ENCODE measurements around the gene NPTN. TPM values are rescaled to one million over a fixed set of nuclear protein-coding genes. Genes with fewer than 3 reads are reported as not detected.
A peak's percentile ranks its signal among the peaks of the same experiment; 100 is the strongest.
"Not testable (repeated sequence)": the region's sequence is repeated elsewhere in the genome, so short reads cannot be mapped to it uniquely, and the experiment has no call there.

NPTN gene
- total RNA-seq, 2 donors from 2014 or later = 31.6 to 51.0 TPM

DNA sequence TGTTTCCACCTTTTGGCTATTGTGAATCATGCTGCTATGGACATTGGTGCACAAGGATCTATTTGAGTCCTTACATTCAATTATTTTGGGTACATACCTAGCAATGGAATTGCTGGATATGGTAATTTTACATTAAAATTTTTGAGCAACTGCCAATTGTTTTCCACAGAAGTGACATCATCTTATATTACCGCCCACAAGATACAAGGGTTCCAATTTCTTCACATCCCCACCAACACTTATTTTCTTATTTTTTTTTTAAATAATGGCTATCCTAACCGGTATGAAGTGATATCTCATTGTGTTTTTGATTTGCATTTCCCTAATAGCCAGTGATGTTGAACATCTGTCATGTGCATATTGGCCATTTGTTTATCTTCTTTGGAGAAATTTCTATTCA, 22.5 kb upstream of the NPTN start:
- ATAC-seq (replicated peaks in 1 of 2) = no peak
- Mint-ChIP-seq H3K27me3 (ENCODE audit: low read depth) (peaks cover 29% of the 10 kb centered on the region), H3K4me1 (ENCODE audit: low read depth) (peaks cover 12% of the 10 kb centered on the region), H3K36me3 (ENCODE audit: insufficient read depth in 2 of 2) (peaks cover 0 to 2% of the 10 kb centered on the region in 2 donors), H3K4me3 (no peak overlapping the region), H3K9me3 (peaks cover 0 to 1% of the 10 kb centered on the region in 2 donors), H3K27ac (no peak overlapping the region)
- DNase-seq = no peak

DNA sequence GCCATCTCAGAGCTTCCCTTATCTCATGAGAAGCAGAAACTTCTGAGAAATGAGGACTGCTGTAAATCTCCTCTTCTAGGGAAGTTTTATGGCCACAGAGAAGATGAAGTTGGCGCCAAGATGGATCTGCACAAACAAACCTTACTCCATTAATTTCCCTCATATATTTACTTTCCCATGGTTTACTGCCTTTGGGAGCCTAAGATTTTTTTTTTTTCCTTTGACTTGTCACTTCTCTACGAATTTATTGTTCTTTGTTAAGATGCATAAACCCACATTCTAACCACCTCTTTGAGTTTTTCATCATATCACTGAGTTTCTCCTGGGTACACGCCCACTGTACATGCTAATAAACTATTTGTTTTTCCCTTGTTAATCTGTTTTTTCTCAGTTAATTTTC, 21.5 kb upstream of the NPTN start:
- Mint-ChIP-seq H3K9me3 (peaks cover 1 to 2% of the 10 kb centered on the region in 2 donors), H3K27me3 (ENCODE audit: low read depth) (peaks cover 18% of the 10 kb centered on the region), H3K36me3 (ENCODE audit: insufficient read depth in 2 of 2) (peaks cover 0 to 2% of the 10 kb centered on the region in 2 donors), H3K4me1 (ENCODE audit: low read depth) (peaks cover 21% of the 10 kb centered on the region), H3K4me3 (no peak overlapping the region), H3K27ac (no peak overlapping the region)
- ATAC-seq (replicated peaks in 1 of 2) (no peak), DNase-seq (no peak)

DNA sequence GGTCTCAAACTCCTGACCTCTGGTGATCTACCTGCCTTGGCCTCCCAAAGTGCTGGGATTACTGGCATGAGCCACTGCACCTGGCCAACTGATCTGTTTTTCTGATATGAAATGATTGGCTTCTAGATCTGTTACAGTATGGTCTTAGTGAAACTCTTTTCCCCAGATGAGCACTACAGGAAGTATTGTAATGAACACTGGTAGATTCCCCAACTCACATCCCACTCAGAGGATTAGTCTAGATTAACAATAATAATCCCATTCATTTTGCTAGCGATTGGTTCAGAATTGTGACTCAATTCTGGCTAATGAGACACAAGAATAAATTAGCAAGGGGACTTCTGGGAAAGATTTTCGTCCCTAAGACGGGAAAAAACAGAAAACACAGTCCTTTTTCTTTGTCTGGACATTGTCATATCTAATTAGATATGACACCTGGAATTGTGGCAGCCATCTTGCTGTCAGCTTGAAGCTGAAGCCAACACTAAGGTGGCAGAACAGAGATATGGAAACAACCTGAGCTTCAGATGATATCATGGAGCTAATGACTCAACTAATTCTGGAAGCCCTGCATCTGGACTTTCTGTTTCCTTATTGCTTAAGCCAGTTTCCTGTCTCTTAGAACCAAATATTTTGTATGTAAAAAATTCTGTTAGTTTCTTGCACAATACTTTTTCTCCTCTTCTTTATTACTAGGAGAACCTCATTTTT, 17.4 kb upstream of the NPTN start:
- Mint-ChIP-seq H3K4me1 (ENCODE audit: low read depth) (peaks cover 25% of the 10 kb centered on the region), H3K27ac (peak overlapping the region; percentile 75), H3K4me3 (peak overlapping the region; percentile 20 to 28), H3K9me3 (peaks cover 1 to 2% of the 10 kb centered on the region in 2 donors), H3K27me3 (ENCODE audit: low read depth) (peaks cover 13% of the 10 kb centered on the region), H3K36me3 (ENCODE audit: insufficient read depth in 2 of 2) (peaks cover 0 to 2% of the 10 kb centered on the region in 2 donors)
- DNase-seq (no peak), ATAC-seq (replicated peaks in 1 of 2) (peak; percentile 70 to 91)

DNA sequence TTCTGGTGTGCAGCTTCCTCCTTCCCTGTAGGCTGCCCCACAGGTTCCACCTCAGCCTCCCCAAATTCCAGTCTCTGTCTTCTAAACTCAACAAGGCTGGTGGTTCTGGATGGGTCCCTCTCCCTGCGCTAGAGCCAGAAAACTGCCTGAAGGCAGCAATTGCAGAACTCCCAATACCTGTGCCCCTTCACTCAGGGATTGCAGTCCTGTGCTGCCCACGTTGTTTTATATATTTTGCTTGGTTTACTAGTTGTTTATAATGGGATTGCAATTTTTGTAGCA, 14.8 kb upstream of the NPTN start:
- ATAC-seq (replicated peaks in 1 of 2) (no peak), DNase-seq (no peak)
- Mint-ChIP-seq H3K9me3 (peaks cover 1 to 2% of the 10 kb centered on the region in 2 donors), H3K4me3 (no peak overlapping the region), H3K27ac (no peak overlapping the region), H3K27me3 (ENCODE audit: low read depth) (peaks cover 13% of the 10 kb centered on the region), H3K36me3 (ENCODE audit: insufficient read depth in 2 of 2) (peaks cover 0 to 2% of the 10 kb centered on the region in 2 donors), H3K4me1 (ENCODE audit: low read depth) (peaks cover 25% of the 10 kb centered on the region)

DNA sequence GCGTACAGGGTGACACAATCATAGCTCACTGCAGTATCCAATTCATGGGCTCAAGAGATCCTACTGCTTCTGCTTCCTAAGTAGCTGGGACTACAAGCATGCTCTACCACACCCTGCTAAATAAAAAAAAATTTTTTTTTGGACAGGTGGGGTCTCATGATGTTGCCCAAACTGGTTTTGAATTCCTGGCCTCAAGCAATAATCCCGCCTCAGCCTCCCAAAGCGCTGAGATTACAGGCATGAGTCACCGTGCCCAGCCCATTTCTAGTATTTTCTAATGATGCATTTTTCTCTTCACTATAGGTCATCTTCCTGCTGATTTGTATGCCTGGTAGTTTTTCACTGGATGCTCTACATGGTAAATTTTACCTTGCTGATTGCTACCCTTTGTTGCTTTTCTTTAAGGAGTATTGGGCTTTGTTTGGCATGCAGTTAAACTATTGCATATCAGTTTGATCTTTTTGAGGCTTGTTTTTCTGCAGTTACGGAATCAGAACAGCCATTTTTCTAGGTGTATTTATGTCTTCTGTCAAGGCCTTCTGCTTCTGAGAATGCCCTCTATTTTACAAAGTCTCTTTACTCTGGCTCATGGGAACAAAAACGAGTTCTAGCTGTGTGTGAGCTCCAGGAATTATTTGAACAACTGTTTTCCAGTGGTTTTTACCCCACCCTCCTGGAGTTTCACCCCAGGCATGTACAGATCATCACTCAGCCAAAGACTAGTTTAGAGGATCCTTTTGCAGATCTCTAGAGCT, 14.2 kb upstream of the NPTN start:
- H3K27me3 Mint-ChIP-seq (ENCODE audit: low read depth) = peaks cover 13% of the 10 kb centered on the region
- DNase-seq (no peak), ATAC-seq (replicated peaks in 1 of 2) (no peak)
- no peak overlapping the region for H3K4me3 Mint-ChIP-seq
- peaks cover 0 to 2% of the 10 kb centered on the region in 2 donors for H3K36me3 Mint-ChIP-seq (ENCODE audit: insufficient read depth in 2 of 2)
- H3K27ac Mint-ChIP-seq = no peak overlapping the region
- peaks cover 1 to 2% of the 10 kb centered on the region in 2 donors for H3K9me3 Mint-ChIP-seq
- peaks cover 25% of the 10 kb centered on the region for H3K4me1 Mint-ChIP-seq (ENCODE audit: low read depth)

DNA sequence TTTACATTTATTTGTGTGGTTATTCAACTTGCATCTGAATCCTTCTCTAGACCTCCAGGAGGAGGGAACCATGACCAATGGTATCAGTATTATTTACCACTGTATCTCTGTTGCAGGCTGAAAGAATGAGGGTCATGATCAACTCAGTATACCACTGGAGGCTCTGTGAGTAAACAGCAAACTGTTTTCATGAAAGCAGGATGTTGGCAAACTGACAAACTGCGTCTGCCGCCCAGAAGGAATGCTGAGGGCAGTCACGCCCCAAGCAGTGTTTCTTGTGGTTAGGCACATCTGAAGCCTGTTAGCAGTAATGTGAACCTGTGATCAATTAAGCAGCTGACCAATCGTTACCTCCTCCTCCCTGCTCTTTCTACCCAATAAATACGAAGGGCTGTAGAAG, 6.3 kb upstream of the NPTN start:
- H3K4me1 Mint-ChIP-seq (ENCODE audit: low read depth) = peaks cover 10% of the 10 kb centered on the region
- ATAC-seq (replicated peaks in 1 of 2); DNase-seq; H3K9me3 Mint-ChIP-seq; H3K27ac Mint-ChIP-seq; H3K4me3 Mint-ChIP-seq; H3K36me3 Mint-ChIP-seq (ENCODE audit: insufficient read depth in 2 of 2): not testable (repeated sequence)
- peaks cover 46% of the 10 kb centered on the region for H3K27me3 Mint-ChIP-seq (ENCODE audit: low read depth)

DNA sequence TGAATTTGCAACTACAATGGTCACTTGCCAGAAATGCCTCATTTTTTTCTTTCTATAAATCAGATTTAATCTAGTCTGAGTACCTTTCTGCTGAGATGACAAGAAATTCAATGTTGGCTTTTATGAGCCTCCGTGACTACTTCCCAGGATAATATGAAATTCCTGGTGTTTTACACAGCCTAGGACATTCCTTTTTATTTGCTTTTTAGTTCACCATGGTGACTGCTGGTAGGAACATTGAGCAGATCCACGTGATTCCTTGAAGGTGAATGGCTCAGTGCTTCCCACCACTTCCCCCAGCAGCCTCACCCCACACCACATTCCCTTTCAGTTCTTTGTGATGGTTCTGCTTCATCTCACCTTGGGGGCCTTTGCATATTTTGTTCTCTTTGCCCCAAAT, 4.3 kb upstream of the NPTN start:
- peaks cover 0 to 3% of the 10 kb centered on the region in 2 donors for H3K36me3 Mint-ChIP-seq (ENCODE audit: insufficient read depth in 2 of 2)
- peaks cover 46% of the 10 kb centered on the region for H3K27me3 Mint-ChIP-seq (ENCODE audit: low read depth)
- no peak overlapping the region for H3K27ac Mint-ChIP-seq
- no peak for ATAC-seq (replicated peaks in 1 of 2)
- no peaks in the 10 kb centered on the region for H3K9me3 Mint-ChIP-seq
- peaks cover 18% of the 10 kb centered on the region for H3K4me1 Mint-ChIP-seq (ENCODE audit: low read depth)
- DNase-seq = no peak
- H3K4me3 Mint-ChIP-seq = no peak overlapping the region

DNA sequence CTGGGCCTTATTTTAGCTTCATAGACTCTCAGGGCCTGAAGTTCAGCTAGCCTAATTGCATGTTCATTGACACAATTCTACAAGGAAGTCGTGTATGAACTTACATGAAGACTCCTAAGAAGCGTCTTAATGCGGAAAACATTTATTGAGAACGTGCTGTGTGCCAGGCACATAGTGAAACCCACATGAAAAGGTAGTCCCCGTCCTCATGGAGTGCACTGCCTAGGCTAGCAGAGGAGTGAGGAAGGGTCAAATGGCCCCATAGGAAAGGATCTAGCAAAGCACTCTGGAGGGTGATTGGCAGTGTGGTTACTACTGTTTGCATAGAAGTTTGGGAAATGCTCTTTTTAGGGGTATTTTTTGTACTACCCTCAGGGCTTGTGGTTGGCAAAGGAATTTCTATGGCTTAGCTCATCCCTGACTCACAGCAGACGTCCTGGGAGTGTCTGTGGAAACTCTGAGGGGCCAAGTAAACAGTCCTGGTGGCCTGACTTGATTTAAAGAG, 854 bp upstream of the NPTN start:
- peaks cover 27% of the 10 kb centered on the region for H3K27me3 Mint-ChIP-seq (ENCODE audit: low read depth)
- peak overlapping the region; percentile 60 for H3K27ac Mint-ChIP-seq
- H3K9me3 Mint-ChIP-seq = no peaks in the 10 kb centered on the region
- no peak for DNase-seq
- peaks cover 0 to 2% of the 10 kb centered on the region in 2 donors for H3K36me3 Mint-ChIP-seq (ENCODE audit: insufficient read depth in 2 of 2)
- ATAC-seq (replicated peaks in 1 of 2) = no peak
- H3K4me1 Mint-ChIP-seq (ENCODE audit: low read depth) = peaks cover 53% of the 10 kb centered on the region
- peak overlapping the region; percentile 88 to 91 for H3K4me3 Mint-ChIP-seq

DNA sequence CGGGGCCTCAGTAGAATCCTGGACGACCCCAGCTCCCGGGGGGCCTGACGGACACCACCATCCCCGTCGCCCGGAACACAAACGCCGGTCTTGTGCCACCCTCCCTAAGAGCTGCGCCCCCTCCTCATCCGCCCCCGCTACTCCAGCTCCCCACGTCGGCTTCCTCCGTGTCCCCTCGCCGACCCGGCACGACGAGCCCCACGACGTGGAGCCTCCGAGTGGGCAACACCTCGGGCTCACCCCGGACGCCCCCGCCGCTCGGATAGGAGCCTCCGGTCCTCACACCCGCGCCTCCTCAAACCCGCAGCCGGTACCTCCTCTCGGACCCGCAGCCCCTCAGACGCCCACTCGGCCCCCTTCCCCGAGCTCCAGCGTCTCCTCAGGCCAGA, 525 bp downstream of the NPTN start:
- Mint-ChIP-seq H3K9me3 (no peaks in the 10 kb centered on the region), H3K4me3 (peak overlapping the region; percentile 88 to 91), H3K27ac (peak overlapping the region; percentile 92), H3K27me3 (ENCODE audit: low read depth) (peaks cover 14% of the 10 kb centered on the region), H3K4me1 (ENCODE audit: low read depth) (peaks cover 60% of the 10 kb centered on the region), H3K36me3 (ENCODE audit: insufficient read depth in 2 of 2) (peaks cover 0 to 2% of the 10 kb centered on the region in 2 donors)
- ATAC-seq (replicated peaks in 1 of 2) (peak; percentile 2 to 8), DNase-seq (peak; percentile 38 to 47)

DNA sequence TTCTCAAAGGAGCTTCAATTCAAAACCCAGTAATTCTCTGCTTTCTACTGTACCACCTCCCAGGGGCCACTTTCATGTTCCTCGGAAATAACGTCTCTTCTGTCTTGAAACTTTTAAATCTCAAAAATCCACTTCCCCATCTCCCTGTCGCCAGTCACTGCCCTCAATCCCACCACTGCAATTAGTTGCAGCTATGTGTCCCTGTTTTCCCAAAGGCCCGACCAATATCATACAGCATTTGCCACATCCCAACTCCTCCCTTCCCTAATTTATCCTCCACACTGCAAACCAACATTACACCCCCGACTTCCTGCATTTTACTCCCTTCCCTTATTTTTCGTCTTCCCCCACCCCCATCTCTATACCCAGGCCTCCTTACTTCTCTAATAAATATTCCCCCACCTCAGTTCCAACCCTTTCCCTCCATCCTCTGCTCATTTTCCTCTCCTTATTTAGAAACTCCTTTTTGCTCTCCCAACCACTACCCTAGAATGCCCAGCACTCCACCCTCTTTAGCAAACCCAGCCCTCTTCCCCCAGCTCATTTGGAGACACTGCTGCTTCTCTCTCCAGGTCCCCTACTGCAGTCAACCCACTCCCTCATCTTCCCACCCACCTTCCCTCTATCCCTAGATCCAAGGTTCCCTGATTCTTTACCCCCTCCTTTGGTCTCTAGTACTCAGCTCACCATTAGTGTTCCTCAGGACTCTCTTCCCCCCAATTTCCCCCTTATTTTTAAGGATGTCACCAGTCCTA, 1.1 kb downstream of the NPTN start:
- peaks cover 60% of the 10 kb centered on the region for H3K4me1 Mint-ChIP-seq (ENCODE audit: low read depth)
- H3K9me3 Mint-ChIP-seq = no peaks in the 10 kb centered on the region
- H3K27ac Mint-ChIP-seq = peak overlapping the region; percentile 92
- ATAC-seq (replicated peaks in 1 of 2) (no peak), DNase-seq (peak in 1 of 2 donors; percentile 5)
- peak overlapping the region; percentile 88 to 91 for H3K4me3 Mint-ChIP-seq
- peaks cover 0 to 2% of the 10 kb centered on the region in 2 donors for H3K36me3 Mint-ChIP-seq (ENCODE audit: insufficient read depth in 2 of 2)
- H3K27me3 Mint-ChIP-seq (ENCODE audit: low read depth) = peaks cover 8% of the 10 kb centered on the region

DNA sequence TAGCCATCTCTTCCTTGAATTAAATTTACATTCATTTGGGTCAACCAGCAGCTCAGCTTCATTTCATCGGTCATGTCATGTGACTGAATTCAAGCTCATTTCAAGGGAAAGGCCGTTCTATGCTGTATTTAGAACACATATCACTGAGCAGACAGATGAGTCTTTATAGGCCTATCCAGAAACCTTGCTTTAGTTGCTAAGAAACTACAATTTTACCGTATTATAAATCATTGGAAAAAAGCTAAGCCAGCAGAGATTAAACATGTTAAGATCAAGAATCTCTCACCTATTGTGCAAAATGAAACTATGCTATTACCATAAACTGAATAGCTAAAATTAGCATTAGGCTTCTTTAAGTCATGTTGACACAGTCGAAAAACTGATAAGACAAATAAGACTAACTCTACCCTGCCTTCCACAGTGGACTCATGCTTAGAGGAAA, 2.2 kb downstream of the NPTN start:
- peaks cover 60% of the 10 kb centered on the region for H3K4me1 Mint-ChIP-seq (ENCODE audit: low read depth)
- ATAC-seq (replicated peaks in 1 of 2) = no peak
- no peaks in the 10 kb centered on the region for H3K9me3 Mint-ChIP-seq
- peak overlapping the region; percentile 92 for H3K27ac Mint-ChIP-seq
- peak overlapping the region; percentile 88 to 91 for H3K4me3 Mint-ChIP-seq
- no peak for DNase-seq
- peaks cover 0 to 2% of the 10 kb centered on the region in 2 donors for H3K36me3 Mint-ChIP-seq (ENCODE audit: insufficient read depth in 2 of 2)
- no peaks in the 10 kb centered on the region for H3K27me3 Mint-ChIP-seq (ENCODE audit: low read depth)

DNA sequence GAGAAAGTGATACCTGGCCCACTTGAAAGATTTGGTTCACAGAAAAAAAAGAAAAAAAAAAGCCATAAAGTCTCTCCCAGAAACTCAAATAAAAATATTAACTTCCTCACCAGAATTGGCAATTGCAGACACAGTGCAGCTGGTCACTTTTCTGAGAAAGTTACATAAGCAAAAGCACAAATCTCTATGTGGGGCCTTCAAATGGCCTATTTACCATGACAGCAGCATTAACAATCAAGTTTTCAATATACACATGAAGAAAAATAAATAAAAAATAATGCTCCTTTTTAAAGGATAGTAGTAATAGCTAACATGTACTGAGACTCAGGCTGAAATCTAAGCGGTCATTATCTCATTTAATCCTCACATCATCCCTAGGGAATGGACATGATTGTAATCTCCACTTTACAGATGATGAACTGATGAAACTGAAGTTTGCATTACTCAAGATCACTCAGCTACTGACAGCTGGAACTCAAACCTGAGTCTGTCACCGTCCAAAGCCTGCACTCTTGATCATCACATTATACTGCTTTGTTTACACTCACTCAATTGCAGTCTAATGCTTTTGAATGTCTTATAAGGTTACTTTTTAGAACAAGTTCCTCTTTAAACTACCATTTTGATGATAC, 3.3 kb downstream of the NPTN start:
- Mint-ChIP-seq H3K4me3 (peak overlapping the region in 1 of 2 donors; percentile 88), H3K27ac (peak overlapping the region; percentile 63), H3K36me3 (ENCODE audit: insufficient read depth in 2 of 2) (peaks cover 0 to 2% of the 10 kb centered on the region in 2 donors), H3K9me3 (no peaks in the 10 kb centered on the region), H3K27me3 (ENCODE audit: low read depth) (no peaks in the 10 kb centered on the region), H3K4me1 (ENCODE audit: low read depth) (peaks cover 61% of the 10 kb centered on the region)
- ATAC-seq (replicated peaks in 1 of 2) = no peak
- no peak for DNase-seq
